Esophagus squamous epithelium (tissue), 5 donors: ENCODE measurements around the gene CFL1. TPM values are rescaled to one million over a fixed set of nuclear protein-coding genes. Genes with fewer than 3 reads are reported as not detected.

Experiments used
- DNase-seq: peaks from one replicate; lab custom pipeline; 2025; lab: John Stamatoyannopoulos, UW
- H3K27ac ChIP-seq, 4 donors: fragments of 200-600 bp; sonication (generic); one replicate each; pipeline ENCODE4 v1.5.1; 2016 to 2019; ENCODE audit warnings: mild to moderate bottlenecking in 1 of 4
- H3K27me3 ChIP-seq, 4 donors: fragments of 200-600 bp; sonication (generic); 1 replicate in 3 of 4; 2 replicates in 1 of 4; pipeline versions ENCODE4 v1.5.1 to v1.6.0; 2017 to 2021; ENCODE audit warnings: antibody characterized with exemption in 1 of 4
- H3K36me3 ChIP-seq, 3 donors: fragments of 200-600 bp; sonication (generic); one replicate each; pipeline ENCODE4 v1.5.1; 2016 to 2019
- H3K4me1 ChIP-seq, 3 donors: fragments of 200-600 bp; sonication (generic); one replicate each; pipeline ENCODE4 v1.5.1; 2017 to 2019
- H3K4me3 ChIP-seq, 4 donors: fragments of 200-600 bp; sonication (generic); 1 replicate in 3 of 4; 2 replicates in 1 of 4; pipeline ENCODE4 v1.5.1; 2016 to 2019; ENCODE audit warnings: mild to moderate bottlenecking in 2 of 4, moderate library complexity in 1 of 4
- H3K9me3 ChIP-seq, 3 donors: fragments of 200-600 bp; sonication (generic); one replicate each; pipeline ENCODE4 v1.5.1; 2016 to 2019
- CTCF ChIP-seq, 6 experiments: fragments of 450-650 bp in 4 of 6; fragments of 200-600 bp in 2 of 6; sonication (generic) in 2 of 6; IDR thresholded peaks; one replicate each; pipeline ENCODE4 v1.5.1; 2016 to 2019; ENCODE audit warnings: antibody characterized with exemption in 6 of 6, mild to moderate bottlenecking in 4 of 6, moderate library complexity in 4 of 6
- POLR2A ChIP-seq, 4 donors: fragments of 450-650 bp; IDR thresholded peaks; one replicate each; pipeline ENCODE4 v1.6.1; 2017; ENCODE audit warnings: antibody characterized with exemption in 4 of 4, mild to moderate bottlenecking in 4 of 4, moderate library complexity in 3 of 4
- WGBS, 2 donors: methylation state at CpG; one replicate each; pipeline ENCODE4 v1.1.5; 2018; 5-methylcytosine and 5-hydroxymethylcytosine counted together
- intact Hi-C: fragments of 100-400 bp; cut with DNase I; formaldehyde crosslinking; loops from one replicate; pipeline ENCODE4 v1.15.0; 2022
- total RNA-seq, 4 donors: library from RNA; depleted of rRNA; stranded (reverse); fragments of >200 nt; gene quantifications; one replicate each; pipeline ENCODE4 v1.1.0, GENCODE V29; 2016
- donor health status: DM: yes; HTN: yes; CAD: no.

The CFL1 gene
- total RNA-seq, 4 donors from 2014 or later = 453 to 833 (median 750) TPM

DNA sequence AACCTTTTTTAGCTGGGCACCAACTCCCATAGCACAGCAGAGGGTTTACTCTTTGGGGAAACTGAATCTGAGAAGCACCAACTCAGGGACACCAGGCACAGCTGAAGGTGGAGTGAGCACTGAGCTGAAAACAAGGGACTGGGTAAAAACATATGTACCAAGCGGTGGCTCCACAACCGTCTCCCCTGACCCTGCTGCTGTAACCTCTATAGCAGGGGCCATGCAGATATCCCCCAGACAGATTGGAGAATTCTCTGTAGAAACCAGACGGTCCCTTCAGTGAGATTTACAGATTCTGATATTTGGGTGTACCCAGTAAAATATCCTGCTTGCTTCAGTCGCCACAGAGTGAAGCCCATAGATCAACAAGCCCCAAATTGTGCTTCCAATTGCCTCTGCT lies 28.5 kb downstream of the CFL1 start:
- Histone ChIP-seq H3K4me1 (peaks cover 0 to 17% (median 11%) of the 10 kb centered on the region in 3 donors), H3K27me3 (peaks cover 0 to 16% (median 0%) of the 10 kb centered on the region in 4 donors), H3K9me3 (no peaks in the 10 kb centered on the region), H3K36me3 (no peaks in the 10 kb centered on the region), H3K27ac (no peak overlapping the region), H3K4me3 (no peak overlapping the region)
- 63 to 92% methylated on average over 2 to 4 of the region's 4 CpGs for WGBS, 2 donors
- DNase-seq = no peak
- TF ChIP-seq CTCF (IDR thresholded peaks at IDR 0.05) = no peak
- TF ChIP-seq POLR2A (IDR thresholded peaks at IDR 0.05) = no peak
- intact Hi-C loops = no loop called here

DNA sequence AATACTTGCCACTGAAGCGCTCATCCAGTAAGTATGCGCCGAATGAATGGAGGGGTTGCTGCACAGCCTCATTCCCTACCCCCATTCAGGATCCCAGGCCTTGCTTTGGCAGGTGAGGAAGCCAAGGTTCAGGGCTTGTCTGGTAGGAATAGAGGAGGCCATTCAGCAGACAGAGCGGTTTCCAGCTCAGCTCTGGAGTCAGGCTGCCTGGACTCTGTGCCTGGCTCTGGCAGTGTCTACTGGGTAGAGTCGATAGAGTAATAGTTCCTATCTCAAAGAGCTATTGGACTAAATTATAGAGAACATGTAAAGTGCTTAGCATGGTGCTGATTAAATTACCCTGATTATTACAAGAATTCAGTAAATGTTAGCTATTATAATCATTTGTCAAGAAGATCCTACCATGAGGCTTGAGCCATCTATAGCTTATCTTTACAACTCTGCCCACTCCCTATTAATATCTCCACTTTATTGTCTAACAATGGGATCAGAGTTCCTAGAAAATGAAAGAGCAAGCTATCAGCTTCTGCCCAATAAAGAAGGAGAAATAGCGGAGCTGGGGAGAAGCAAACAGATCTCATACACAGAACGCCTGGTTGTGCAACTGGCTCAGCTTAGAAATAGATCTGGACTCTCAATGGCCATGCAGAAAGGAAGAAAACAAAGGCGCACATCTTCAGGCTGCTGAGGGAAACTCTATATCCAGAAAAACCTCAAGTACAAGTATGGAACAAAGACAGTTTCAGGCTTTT lies 30.8 kb downstream of the CFL1 start:
- no peaks in the 10 kb centered on the region for H3K4me1 ChIP-seq
- H3K36me3 ChIP-seq = no peaks in the 10 kb centered on the region
- no peak overlapping the region for H3K4me3 ChIP-seq
- H3K27ac ChIP-seq = no peak overlapping the region
- H3K27me3 ChIP-seq = peaks cover 0 to 7% (median 0%) of the 10 kb centered on the region in 4 donors
- no peak for DNase-seq
- 78 to 79% methylated on average over 5 to 8 of the region's 8 CpGs for WGBS, 2 donors
- intact Hi-C loops = no loop called here
- H3K9me3 ChIP-seq = no peaks in the 10 kb centered on the region
- TF ChIP-seq CTCF (IDR thresholded peaks at IDR 0.05) (no peak), POLR2A (IDR thresholded peaks at IDR 0.05) (no peak)

GRCh38 chr11:65822776-65823528 lies 35.0 kb downstream of the CFL1 start:
- TF ChIP-seq POLR2A (IDR thresholded peaks at IDR 0.05) (no peak), CTCF (IDR thresholded peaks at IDR 0.05) (no peak)
- Histone ChIP-seq H3K36me3 (no peaks in the 10 kb centered on the region), H3K4me3 (no peak overlapping the region), H3K4me1 (peaks cover 0 to 6% (median 0%) of the 10 kb centered on the region in 3 donors), H3K27ac (no peak overlapping the region), H3K9me3 (no peaks in the 10 kb centered on the region), H3K27me3 (no peaks in the 10 kb centered on the region)
- 80 to 82% methylated on average over 13 to 15 of the region's 15 CpGs for WGBS, 2 donors
- intact Hi-C loops = no loop called here
- DNase-seq = no peak

DNA sequence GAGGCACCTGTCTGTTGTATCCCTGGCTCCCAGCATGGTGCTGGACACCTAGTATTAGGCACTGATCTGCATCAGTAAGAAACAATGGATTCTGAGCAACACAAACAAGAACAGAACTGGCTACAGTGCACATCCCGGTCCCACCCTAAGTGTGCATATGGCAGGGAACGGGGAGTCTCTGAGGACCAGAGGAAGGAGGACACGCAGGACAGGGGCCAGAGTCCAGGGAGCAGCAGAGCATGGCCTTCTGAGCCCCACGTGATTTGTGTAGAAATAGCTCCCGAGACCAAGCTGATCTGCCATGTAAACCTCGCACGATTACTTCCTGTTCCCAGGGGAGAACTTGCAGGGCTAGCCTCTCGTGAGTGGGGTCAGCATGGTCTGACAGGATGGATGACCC lies 36.9 kb downstream of the CFL1 start:
- H3K4me1 ChIP-seq = peaks cover 8 to 24% (median 9%) of the 10 kb centered on the region in 3 donors
- H3K27me3 ChIP-seq = no peaks in the 10 kb centered on the region
- intact Hi-C loops = no loop called here
- WGBS, 2 donors = 61% methylated on average over 8 of the region's 8 CpGs
- no peak overlapping the region for H3K27ac ChIP-seq
- no peak overlapping the region for H3K4me3 ChIP-seq
- H3K9me3 ChIP-seq = no peaks in the 10 kb centered on the region
- no peaks in the 10 kb centered on the region for H3K36me3 ChIP-seq
- no peak for TF ChIP-seq CTCF (IDR thresholded peaks at IDR 0.05)
- no peak for TF ChIP-seq POLR2A (IDR thresholded peaks at IDR 0.05)
- no peak for DNase-seq
